NCI-H526 treated with DMSO at 0.1 percent for 48 hours (cell line): ENCODE data around the gene CEACAM18.
A peak's percentile ranks its signal among the peaks of the same experiment; 100 is the strongest.
"Not testable (repeated sequence)": the region's sequence is repeated elsewhere in the genome, so short reads cannot be mapped to it uniquely, and the experiment has no call there.

Source experiments
- DNase-seq: peaks from one replicate; lab custom pipeline; 2025; lab: John Stamatoyannopoulos, UW

The CEACAM18 gene

DNA sequence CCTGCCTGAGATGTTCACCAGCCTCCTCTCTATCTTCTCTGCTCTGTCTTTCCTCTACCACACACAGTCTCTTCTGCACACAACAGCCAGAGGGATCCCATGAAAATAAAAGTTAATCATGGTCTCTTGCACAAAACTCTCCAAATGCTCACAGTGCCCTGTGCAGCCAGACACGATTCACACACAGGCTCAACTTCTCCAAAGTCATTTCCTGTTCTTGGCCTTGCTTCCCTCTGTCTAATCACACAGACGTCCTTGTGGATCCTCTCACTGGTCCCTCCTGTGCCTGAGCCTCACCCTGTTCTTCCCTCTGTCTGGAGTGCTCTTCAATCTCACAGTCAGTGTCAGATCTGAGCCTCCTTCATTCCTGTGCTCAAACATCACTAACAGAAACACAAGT lies 15.4 kb downstream of the CEACAM18 start:
- DNase-seq = no peak

DNA sequence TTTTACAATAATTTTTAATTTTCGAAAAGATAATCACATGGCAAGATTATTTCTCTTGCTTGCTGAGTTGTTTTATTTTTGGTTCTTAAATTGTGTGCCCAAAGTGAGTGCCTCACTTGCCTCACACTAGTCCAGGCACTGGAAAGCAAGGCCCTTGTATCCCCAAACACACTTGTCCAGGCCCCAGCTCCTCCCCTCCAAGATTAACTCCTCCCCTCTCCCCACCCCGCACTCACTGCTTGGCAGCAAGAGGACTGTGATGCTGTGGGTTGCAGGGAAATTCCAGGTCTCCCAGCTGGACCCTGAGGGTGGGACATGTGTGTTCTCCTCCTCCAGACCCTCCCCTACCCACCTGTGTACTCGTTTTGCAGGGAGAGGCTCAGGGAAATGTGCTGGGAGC lies 19.3 kb downstream of the CEACAM18 start:
- no peak for DNase-seq

DNA sequence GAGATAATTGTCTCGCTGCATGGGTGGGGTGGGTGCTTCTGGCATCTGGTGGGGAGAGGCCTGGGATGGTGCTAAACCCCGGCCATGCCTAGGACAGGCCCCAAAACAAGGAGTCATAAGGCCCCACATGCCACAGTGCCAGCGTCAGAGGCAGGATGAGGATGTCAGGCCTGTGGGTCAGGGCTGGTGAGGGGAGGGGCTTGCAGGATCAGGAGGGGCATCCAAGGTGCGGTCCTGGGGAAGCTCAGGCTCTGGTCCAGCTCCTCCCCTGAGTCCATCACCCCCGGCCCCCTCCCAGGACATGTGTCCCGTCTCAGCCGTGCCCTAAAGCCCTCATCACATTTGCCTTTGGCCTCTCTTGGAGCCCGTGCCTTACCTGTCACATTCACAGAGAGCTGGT lies 22.6 kb downstream of the CEACAM18 start:
- not testable (repeated sequence) for DNase-seq

DNA sequence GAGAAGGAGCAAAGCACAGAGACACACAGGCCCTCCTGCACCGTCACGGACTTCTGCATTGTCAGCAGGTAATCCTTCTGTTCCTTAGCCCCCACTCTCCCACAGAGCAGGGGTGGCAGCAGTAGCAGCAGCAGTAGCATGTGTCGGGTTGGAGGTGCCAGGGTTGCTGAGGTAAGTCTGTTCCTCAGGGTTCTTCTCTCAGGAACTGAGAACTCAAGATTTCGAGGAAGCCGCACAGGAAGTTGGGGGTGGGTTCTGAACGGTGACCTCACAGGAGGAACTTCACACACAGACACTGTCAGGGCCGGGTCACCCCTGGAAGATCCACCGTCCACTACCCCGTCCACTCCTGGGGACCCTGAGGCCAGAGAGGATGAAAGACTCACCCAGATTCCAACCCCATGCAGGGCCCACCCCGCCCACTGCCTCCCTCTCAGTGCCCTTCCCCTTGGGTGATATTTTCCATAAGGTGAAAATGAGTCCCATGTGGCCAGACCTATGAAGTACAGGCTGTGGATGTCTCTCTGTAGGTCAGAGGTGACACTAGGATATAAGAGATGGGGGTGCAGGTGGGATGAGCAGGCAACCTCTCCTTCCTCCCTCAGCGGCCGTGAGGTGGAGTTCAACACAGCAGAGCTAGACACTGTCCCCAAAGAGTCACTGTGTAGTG lies 23.4 kb downstream of the CEACAM18 start, which contains the start of gene SIGLEC12:
TSS of gene SIGLEC12 (minus strand) at position 207 of the 670 bp plus-strand sequence. CDS start at position 140, 67 bp downstream.
- DNase-seq = no peak

DNA sequence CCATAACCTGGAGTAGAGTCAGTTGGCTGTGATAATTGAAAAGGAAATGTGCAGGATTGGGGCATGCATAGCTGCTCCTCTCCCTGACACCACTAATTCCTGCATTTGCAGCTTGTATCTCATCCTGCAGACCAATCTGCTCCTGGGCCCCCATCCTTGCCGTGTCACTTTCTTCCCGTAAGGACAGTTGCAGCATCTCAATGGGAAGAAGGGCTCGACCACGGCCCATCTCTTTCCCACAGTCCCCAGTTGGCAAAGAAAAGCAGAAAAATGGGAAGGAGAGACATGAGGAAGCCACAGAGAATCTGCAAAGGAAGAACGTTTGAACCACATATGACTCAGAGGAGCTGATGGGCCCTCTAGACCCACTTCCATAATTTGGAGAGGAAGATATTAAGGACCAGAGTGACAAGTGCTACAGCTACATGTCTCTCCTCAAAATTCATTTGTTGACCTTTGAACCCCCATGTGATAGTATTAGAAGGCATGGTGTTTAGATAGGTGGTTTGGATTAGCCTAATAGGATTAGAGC lies 25.0 kb downstream of the CEACAM18 start:
- no peak for DNase-seq

DNA sequence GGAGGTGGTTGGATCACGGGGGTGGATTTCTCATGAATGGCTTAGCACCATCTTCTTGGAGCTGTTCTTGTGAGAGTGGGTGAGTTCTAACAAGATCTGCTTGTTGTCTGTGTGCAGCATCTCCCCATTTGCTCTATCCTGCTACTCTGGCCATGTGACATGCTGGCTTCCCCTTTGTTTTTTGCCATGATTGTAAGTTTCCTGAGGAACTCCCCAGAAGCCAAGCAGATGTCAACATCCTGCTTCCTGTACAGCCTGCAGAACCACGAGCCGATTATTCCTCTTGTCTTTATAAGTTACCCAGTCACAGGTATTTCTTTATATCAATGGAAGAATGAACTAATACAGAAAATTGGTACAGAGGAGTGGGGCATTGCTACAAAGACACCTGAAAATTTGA lies 25.6 kb downstream of the CEACAM18 start:
- DNase-seq = no peak

DNA sequence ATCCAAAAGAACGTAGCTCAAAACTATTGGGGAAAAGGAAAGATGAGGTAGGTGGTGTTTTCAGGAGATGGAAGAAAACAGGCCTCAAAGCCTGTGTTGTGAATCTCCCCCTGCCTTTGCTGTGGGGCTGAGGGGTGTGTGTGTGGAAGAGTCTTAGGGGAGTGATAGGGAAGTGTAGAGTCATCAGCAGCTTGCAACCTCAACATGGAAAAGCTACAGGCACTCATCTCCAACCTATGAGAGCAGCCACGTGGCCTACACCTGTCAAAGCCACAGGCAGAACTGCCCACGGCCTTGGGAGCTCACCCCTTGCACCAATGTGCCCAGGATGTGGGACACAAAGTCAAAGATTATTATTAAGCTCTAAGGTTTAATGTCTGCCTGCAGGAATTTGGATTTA lies 27.6 kb downstream of the CEACAM18 start:
- no peak for DNase-seq

DNA sequence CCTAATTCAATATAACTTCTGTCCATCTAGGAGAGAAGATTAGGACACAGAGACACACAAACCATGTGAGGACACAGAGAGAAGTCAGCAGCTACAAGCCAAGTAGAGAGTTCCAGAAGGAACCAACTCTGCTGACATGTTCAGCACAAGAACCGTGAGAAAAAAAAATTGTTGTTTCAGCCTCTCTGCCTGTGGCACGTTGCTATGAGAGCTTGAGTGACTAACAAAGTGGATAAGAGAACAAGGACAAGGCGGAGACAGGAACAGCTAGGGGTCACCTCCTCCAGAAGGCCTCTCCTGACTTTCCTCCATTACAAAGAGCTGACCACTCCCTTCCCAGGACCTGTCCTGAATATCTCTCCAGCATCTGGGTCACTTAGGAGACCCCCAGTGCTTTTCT lies 28.9 kb downstream of the CEACAM18 start:
- DNase-seq = no peak

DNA sequence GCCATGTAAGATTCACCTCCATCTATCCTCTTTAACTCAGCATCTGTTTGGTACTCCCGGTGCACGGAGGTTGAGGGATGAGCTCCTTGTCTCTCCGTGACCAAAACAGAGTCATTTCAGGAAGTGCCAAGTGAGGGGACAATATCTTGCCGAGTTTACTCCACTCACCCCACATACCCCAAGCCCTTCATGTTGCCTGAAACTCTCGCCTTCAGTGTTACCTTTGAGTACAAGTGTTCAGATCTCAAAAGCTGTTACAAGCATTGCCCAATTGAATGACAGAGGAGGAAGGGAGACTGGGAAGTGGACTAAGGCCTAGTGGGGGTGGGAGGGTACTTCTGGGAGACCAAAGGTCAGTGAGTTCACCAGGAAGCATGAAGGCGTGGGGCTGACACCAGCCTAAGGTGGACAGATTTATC lies 29.3 kb downstream of the CEACAM18 start:
- no peak for DNase-seq

DNA sequence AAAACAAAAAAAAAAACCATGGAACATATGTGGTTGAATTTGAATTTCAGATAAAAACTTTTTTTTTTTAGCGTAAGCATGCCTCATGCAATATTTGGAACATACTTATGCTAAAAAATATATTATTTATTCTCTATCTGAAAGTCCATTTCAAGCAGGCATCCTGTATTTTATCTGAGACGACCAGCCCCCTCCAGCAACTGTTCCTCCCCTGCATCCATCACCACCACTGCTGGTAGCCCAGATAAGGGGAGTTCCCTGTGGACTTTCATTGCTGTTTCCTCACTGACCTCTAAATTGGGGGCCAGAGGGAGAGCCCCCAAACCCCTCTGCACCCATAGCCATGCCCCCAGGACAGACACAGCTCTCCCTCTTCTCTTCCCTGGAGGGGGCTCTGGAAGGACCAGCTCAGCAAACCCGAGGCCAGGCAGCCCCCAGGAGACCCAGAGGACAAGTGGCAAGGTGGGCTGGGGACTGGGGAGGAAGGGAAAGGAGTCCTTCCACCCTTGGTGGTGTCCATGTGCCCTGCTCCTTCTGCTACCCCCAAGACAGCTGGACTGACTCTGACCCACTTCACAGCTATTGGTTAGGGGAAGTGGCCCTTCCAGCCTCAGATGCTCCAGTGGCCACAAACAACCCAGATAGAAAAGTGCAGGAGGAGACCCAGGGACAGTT lies 29.9 kb downstream of the CEACAM18 start:
- no peak for DNase-seq

DNA sequence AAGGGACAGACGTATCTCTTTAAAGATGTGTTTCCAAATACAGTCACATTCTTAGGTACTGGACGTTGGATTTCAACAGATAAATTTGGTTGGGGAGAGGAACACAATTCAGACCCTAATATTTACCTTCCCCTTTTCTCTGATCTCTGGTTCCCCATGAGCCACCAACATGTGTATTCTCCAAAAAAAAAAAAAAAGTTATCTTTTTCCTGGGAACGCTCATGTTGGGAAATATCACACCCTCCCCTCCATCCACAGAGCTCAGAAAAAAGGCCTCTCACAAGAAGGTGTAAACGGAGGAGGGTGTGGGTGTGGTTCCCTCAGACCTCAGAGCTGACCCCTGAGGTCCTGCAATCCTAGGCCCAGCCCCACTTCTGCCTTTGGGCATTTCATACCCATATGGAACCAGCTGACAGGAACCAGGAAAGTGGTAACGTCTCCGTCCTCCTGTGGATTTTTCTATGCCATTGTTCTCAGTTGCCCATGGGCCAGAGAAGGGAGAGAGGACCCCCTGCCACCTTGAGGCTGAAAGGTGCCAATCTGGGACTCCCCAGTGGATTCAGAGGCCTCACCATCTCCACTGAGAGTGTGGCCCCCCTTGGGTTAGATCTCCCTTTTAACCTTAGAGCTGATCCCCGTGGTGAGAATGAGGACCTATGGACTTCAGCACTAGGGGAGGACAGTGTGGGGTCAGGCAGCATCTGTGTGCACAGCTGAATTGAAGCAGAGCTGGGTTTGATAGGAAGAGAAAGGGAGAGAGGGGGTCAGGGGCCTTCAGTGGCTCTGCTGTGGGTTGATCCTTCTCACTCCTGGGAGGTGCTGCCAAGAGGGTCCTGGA lies 31.7 kb downstream of the CEACAM18 start:
- DNase-seq = no peak

DNA sequence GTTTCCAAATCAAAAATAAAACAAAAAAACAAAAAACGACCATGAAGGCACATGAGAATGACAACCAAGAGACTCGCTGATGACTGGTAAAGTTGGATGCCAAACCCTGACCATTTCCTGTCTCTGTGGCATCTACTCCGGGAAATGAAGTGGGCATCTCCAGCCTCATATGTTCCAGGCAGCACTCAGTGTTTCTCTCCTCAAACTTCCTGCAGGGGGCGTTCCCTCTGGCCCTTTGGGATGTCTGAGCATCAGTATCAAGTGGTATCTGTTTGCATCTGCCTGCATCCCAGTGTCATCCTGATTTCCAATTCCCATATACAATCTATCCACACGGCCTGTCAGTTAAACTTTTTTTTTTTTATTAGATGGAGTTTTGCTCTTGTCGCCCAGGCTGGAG lies 33.0 kb downstream of the CEACAM18 start:
- no peak for DNase-seq

DNA sequence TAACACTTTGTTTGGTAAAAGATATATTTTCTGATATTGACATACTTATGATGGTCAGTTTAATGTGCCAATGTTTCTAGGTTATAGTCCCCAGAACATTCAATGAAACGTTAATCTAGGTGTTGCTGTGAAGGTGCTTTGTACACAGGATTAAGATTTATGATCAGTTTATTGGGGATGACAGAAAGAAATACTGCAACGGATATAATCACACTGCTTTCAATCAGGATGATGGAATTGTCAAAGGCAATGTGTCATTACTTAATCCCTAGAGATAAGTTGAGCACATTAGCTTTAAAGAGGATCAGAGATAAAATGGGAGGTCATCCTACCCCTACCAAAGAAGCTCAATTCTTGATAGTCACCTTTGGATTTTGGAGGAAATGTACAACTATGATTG lies 35.6 kb downstream of the CEACAM18 start:
- DNase-seq = no peak

DNA sequence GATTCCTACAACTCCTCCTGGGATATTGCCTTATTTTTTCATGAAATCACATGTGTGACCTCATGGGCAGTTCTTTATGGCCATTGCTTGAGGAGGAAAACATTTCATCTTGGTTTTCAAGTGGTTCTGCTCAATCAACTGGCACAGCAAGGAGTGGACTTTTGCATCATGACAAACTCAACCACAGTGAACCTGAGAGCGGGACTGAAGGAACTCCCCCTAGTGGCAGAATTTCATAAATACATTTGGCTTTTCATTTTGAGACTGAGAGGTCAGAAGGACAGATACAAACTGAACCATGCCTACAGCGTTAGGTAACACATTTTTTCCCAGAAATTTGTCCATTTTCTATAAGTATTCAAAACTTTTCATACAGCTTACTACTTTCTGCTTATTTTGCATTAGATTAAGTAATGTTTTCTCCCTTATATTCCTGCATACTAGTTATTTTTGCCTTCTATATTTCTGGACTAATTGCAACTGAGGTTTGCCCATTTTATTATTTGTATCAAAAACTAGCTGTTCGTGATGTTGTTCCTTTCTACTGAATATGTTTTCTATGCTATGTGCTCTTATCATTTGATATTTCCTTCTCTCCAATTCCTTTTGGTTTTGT lies 36.6 kb downstream of the CEACAM18 start:
- peak; percentile 34 for DNase-seq

DNA sequence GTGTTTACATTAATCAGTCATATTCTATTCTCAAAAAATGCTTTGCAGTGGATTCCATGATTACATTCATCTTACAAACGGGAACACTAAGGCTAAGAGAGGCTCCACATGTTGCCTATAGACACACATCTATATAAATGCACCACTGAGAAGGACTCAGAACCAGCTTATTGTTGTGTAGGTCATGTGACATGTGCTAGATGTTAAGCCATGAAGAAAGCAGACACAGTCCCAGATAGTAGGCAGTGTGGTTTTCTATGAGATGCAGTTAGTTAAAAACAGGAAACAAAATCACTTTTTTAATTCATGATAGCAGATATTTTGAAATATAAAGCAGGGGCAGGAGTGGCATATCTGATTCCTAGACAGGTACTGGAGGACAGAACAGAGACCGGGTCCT lies 42.4 kb downstream of the CEACAM18 start:
- DNase-seq = no peak

DNA sequence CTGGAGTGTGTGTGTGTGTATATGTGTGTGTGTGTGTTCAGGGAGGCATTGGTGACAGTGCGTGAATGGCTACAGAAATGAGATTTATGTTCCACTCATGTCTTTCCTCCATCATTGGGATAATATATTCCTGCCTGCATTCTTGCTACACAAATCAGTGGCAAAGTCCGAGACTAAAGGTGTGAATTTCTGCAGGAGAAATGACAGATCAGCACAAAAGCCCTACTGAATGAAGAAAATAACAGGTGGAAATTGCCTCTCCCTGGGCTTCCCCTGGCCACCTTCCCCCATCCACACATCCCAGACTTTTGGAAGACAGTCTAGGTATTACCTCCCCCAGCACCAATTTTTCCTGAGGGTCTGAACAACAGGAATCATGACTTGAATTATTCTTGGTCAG lies 43.0 kb downstream of the CEACAM18 start:
- no peak for DNase-seq

DNA sequence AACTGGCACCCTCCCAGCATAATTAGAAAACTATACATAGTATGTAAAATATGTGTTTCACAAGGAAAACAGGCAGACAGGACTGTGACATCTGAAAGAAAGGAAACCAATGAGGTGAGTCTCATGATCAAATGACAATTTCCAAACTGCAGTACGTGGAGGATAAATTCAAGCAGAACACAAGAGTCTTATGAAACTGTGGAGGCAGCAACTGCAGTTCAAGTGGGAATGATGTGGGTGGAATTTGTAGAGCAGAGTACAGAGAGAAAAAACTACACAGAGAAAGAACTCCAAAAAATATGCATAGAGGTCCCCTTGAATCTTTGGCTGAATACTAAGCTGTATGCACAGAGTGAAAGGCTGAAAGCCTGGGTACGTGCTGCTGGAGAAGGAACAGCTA lies 43.4 kb downstream of the CEACAM18 start:
- no peak for DNase-seq

DNA sequence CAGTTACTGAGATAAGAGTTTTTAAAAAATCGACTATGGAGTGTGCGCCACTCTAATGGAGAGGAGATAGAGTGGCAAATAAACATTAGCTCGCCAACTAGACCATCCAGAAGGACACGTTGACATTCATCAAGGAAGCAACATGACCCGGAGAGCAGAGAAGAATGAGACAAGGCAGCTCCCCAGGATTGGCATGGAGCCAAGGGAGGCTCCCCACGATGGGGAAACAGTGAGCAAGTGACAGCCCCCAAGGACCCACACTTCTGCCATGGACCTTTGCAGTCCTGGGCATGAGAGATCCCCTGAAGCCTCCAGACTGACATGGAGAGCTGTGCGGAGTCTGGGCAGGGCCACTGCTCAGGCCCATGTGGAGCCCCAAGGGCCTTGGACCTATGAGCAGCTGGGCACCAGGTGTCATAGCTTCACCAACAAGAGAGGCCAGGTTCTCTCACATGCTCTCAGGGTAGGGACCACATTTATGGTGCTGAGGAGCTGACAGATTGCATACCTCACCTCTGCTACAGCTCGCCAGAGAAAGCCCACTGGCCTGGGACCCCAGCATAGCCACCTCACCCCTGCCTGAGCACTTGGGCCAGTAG lies 46.4 kb downstream of the CEACAM18 start:
- no peak for DNase-seq

DNA sequence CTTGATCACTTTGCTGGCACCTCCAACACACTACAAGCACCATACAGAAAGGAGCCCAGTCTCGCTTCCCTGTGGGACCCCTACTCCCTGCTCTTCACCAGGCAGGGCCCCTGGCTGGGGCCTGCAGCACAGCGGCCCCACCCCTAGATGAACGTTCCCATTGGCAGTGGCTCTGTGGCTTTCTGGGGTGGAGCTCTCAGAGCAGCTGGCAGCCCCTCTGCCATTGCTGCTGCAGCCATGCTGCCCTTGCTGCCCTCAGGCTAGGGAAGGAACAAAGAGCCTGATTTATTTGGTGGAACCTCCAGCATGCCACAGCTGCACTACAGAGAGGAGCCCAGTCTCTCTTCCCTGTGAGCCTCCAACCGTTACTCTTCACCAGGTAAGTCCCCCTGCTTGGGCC lies 47.3 kb downstream of the CEACAM18 start:
- DNase-seq = no peak

DNA sequence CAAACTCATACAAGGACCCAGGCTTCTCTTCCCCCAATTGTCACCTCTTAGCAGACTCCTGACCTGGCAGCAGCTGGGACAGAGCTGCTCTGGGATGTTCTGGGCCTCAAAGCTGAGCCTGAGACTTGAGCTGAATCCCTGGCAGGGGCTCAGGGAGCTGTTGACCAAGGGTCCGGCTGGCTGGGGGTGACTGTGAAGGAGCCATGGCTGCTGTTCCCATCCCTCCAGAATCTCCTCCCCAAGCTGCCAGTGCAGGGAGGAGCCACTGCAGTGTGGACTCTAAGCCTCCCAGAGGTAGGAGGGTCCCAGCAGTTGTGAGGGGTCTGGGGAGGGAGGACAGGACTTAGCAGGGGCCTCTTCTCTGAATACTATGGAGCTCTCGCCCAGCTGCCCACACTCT lies 51.0 kb downstream of the CEACAM18 start:
- DNase-seq = no peak

DNA sequence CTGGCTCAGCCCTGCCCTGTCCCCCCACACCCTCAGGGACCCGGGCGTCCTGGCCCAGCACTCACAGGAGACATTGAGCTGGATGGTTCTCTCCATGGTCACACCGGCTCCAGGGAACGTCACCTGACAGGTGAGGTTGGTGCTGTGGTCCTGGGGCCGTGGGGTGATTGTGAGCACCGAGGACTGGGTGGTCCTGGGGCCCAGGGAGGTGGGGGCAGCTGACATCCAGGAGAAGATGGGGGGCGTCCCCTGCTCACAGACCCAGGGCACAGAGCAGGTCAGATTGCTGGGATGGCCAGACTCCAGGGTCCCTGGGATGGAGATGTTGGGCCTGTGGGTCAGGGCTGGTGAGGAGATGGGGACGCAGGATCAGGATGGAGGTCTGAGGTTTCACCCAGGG lies 52.3 kb downstream of the CEACAM18 start:
- DNase-seq = no peak
